Right lobe of liver (tissue), 4 donors: Measurements from ENCODE around the gene PSD4.

Experiments
- CTCF ChIP-seq, 4 donors: fragments of 200-600 bp in 3 of 4; fragments of 450-650 bp in 1 of 4; IDR thresholded peaks; one replicate each; pipeline versions ENCODE4 v1.5.1 to v1.8.0; 2016 to 2022; ENCODE audit warnings: antibody characterized with exemption in 4 of 4, mild to moderate bottlenecking in 2 of 4
- POLR2A ChIP-seq: fragments of 450-650 bp; IDR thresholded peaks from one replicate; pipeline ENCODE4 v1.6.1; 2017; ENCODE audit warnings: antibody characterized with exemption, mild to moderate bottlenecking
- donor health status: DM: no; HTN: no; CAD: no.
- donor health status: DM: no; HTN: no; CAD: no.
- donor health status: DM: no; HTN: yes; CAD: no.

- TF ChIP-seq CTCF (IDR thresholded peaks at IDR 0.05) (no peak), POLR2A (no peak)
These were observed 44.7 kb downstream of the PSD4 start for GRCh38 chr2:113218283-113219091.
